Natural killer cell (primary cell): ENCODE results near the gene SNAPC2. TPM values are rescaled to one million over a fixed set of nuclear protein-coding genes. Genes with fewer than 3 reads are reported as not detected.
"Not testable (repeated sequence)": the region's sequence is repeated elsewhere in the genome, so short reads cannot be mapped to it uniquely, and the experiment has no call there.

Experiments used
- ATAC-seq, 3 donors: fragments of 150-1000 bp in 2 of 3; fragments of 200-7000 bp in 1 of 3; cut with Tn5 transposase; 1 replicate in 1 of 3; 2 replicates in 2 of 3; pipeline ENCODE4 v1.10.0; 2021; ENCODE audit warnings: mild to moderate bottlenecking in 2 of 3, moderate library complexity in 2 of 3
- DNase-seq, 2 donors: peaks; one replicate each; pipeline versions ENCODE4 v3.0.0 to v3.0.0-alpha.2; 2013 to 2021; ENCODE audit warnings: mixed read lengths in 1 of 2
- H3K27ac ChIP-seq: one replicate; pipeline ENCODE4 v1.5.1; 2013; ENCODE audit warnings: mild to moderate bottlenecking, low read length
- H3K27me3 ChIP-seq: one replicate; pipeline ENCODE4 v1.6.1; 2013; ENCODE audit warnings: low read length; ENCODE audit not compliant: control insufficient read depth, insufficient read depth
- H3K36me3 ChIP-seq: one replicate; pipeline ENCODE4 v1.6.1; 2013; ENCODE audit warnings: low read length; ENCODE audit not compliant: control insufficient read depth, insufficient read depth
- H3K4me1 ChIP-seq: one replicate; pipeline ENCODE4 v1.6.1; 2013; ENCODE audit warnings: low read length; ENCODE audit not compliant: control insufficient read depth, insufficient read depth
- H3K4me3 ChIP-seq: one replicate; pipeline ENCODE4 v1.5.1; 2013; ENCODE audit warnings: low read length
- H3K9me3 ChIP-seq: one replicate; pipeline ENCODE4 v1.6.1; 2013; ENCODE audit warnings: low read length; ENCODE audit not compliant: control insufficient read depth, insufficient read depth
- H3K27ac Mint-ChIP-seq, 2 donors: one replicate each; pipeline ENCODE4 v1.8.0; 2022; ENCODE audit warnings: mild to moderate bottlenecking in 2 of 2, mixed read lengths in 2 of 2, moderate library complexity in 1 of 2
- H3K27me3 Mint-ChIP-seq, 2 donors: one replicate each; pipeline ENCODE4 v1.8.0; 2022; ENCODE audit warnings: low read depth in 2 of 2, mixed read lengths in 2 of 2
- H3K36me3 Mint-ChIP-seq: one replicate; pipeline ENCODE4 v1.8.0; 2022; ENCODE audit warnings: mixed read lengths
- H3K4me1 Mint-ChIP-seq, 2 donors: one replicate each; pipeline ENCODE4 v1.8.0; 2022; ENCODE audit warnings: mixed read lengths in 2 of 2
- H3K4me3 Mint-ChIP-seq: one replicate; pipeline ENCODE4 v1.8.0; 2022; ENCODE audit warnings: mild to moderate bottlenecking, moderate library complexity, mixed read lengths
- H3K9me3 Mint-ChIP-seq, 2 donors: one replicate each; pipeline ENCODE4 v1.8.0; 2022; ENCODE audit warnings: mixed read lengths in 2 of 2
- CTCF ChIP-seq: fragments of 200-600 bp; IDR thresholded peaks from one replicate; pipeline ENCODE4 v1.8.0; 2022; ENCODE audit warnings: antibody characterized with exemption
- WGBS: methylation state at CpG from one replicate; pipeline ENCODE4 v1.1.7; 2013; ENCODE audit warnings: missing lambda C conversion rate; ENCODE audit not compliant: insufficient coverage; 5-methylcytosine and 5-hydroxymethylcytosine counted together
- intact Hi-C: fragments of 100-400 bp; cut with micrococcal nuclease; formaldehyde crosslinking; loops from one replicate; pipeline ENCODE4 v1.14.2; 2022
- total RNA-seq, 4 donors: library from RNA; stranded (reverse); fragments of 120-200 nt in 1 of 4; gene quantifications; one replicate each; pipeline versions ENCODE4 v1.2.3 to v1.2.4, GENCODE V29; 2013 to 2022

SNAPC2 gene
- total RNA-seq, 3 donors from 2014 or later (not counting 1 experiment from before 2014, with no cell fraction given): 22.1 to 32.4 (median 27.1) TPM

- H3K36me3 Mint-ChIP-seq: no peaks in the 10 kb centered on the region
- TF ChIP-seq CTCF: peak; percentile 59
- peak overlapping the region; percentile 83 for H3K4me3 Mint-ChIP-seq
- no peak overlapping the region for H3K27ac ChIP-seq
- intact Hi-C loops: no loop called here
- peaks cover 10% of the 10 kb centered on the region for H3K36me3 ChIP-seq
- H3K27ac Mint-ChIP-seq: peak overlapping the region; percentile 71 to 76
- no peak overlapping the region for H3K4me3 ChIP-seq
- H3K4me1 Mint-ChIP-seq: peaks cover 21 to 38% of the 10 kb centered on the region in 2 donors
- H3K9me3 Mint-ChIP-seq: no peaks in the 10 kb centered on the region
- peaks cover 57% of the 10 kb centered on the region for H3K4me1 ChIP-seq
- peak; percentile 61 to 78 for DNase-seq
- H3K9me3 ChIP-seq: no peaks in the 10 kb centered on the region
- peaks cover 29% of the 10 kb centered on the region for H3K27me3 ChIP-seq
- peaks cover 0 to 26% of the 10 kb centered on the region in 2 donors for H3K27me3 Mint-ChIP-seq
- 1% methylated on average over 71 of the region's 71 CpGs for WGBS
- peak in 2 of 3 donors; percentile 6 to 10 for ATAC-seq
Measured at GRCh38 chr19:7917267-7918061, 2.7 kb upstream of the SNAPC2 start.

- TF ChIP-seq CTCF: peak; percentile 10
- ATAC-seq, DNase-seq, H3K9me3 Mint-ChIP-seq, H3K27ac ChIP-seq, H3K36me3 Mint-ChIP-seq, intact Hi-C loops, H3K4me3 ChIP-seq, H3K9me3 ChIP-seq: not testable (repeated sequence)
- Mint-ChIP-seq H3K4me1 (peaks cover 21 to 34% of the 10 kb centered on the region in 2 donors), H3K27ac (peak overlapping the region; percentile 59 to 76), H3K4me3 (peak overlapping the region; percentile 66), H3K27me3 (peaks cover 0 to 24% of the 10 kb centered on the region in 2 donors)
- Histone ChIP-seq H3K27me3 (peaks cover 29% of the 10 kb centered on the region), H3K36me3 (peaks cover 11% of the 10 kb centered on the region), H3K4me1 (peaks cover 57% of the 10 kb centered on the region)
- 27% methylated on average over 20 of the region's 29 CpGs for WGBS
Measured at GRCh38 chr19:7918062-7918614, 2.0 kb upstream of the SNAPC2 start.

GRCh38 chr19:7918615-7919421 lies 1.3 kb upstream of the SNAPC2 start:
- no peak overlapping the region for H3K27ac ChIP-seq
- intact Hi-C loops: no loop called here

More at GRCh38 chr19:7918615-7919421, 1.3 kb upstream of the SNAPC2 start:
- Mint-ChIP-seq H3K36me3 (no peaks in the 10 kb centered on the region), H3K27me3 (peaks cover 0 to 24% of the 10 kb centered on the region in 2 donors), H3K4me3 (peak overlapping the region; percentile 90), H3K27ac (peak overlapping the region in 1 of 2 donors; percentile 59), H3K4me1 (peaks cover 21 to 37% of the 10 kb centered on the region in 2 donors), H3K9me3 (no peaks in the 10 kb centered on the region)
- TF ChIP-seq CTCF: no peak
- peaks cover 11% of the 10 kb centered on the region for H3K36me3 ChIP-seq
- no peaks in the 10 kb centered on the region for H3K9me3 ChIP-seq
- H3K4me1 ChIP-seq: peaks cover 57% of the 10 kb centered on the region
- H3K4me3 ChIP-seq: no peak overlapping the region
- DNase-seq (no peak), ATAC-seq (no peak)
- WGBS: 45% methylated on average over 42 of the region's 42 CpGs
- peaks cover 29% of the 10 kb centered on the region for H3K27me3 ChIP-seq
